HEK293 (cell line): ENCODE data around the gene GNAS.

Experiments used
- CTCF ChIA-PET: fragments of 350-600 bp; formaldehyde crosslinking; extraction: SDS; loops from one replicate; lab custom pipeline; 2021; ENCODE audit warnings: antibody characterized with exemption; lab: Yijun Ruan, JAX
- POLR2A ChIA-PET: fragments of 300-600 bp; formaldehyde crosslinking; extraction: SDS; loops from one replicate; lab custom pipeline; 2020; ENCODE audit warnings: antibody characterized with exemption, inconsistent platforms; lab: Yijun Ruan, JAX
- H3K27ac ChIP-seq: fragments of 200-500 bp; sonication (Bioruptor generic); 2 replicates; pipeline ENCODE4 v1.5.1; 2014; ENCODE audit warnings: low read depth, low read length, control low read depth, inconsistent platforms; ENCODE audit errors: extremely low read depth
- H3K36me3 ChIP-seq, 2 experiments: fragments of 200-500 bp in 1 of 2; sonication (Bioruptor generic) in 1 of 2; 1 replicate in 1 of 2; 2 replicates in 1 of 2; pipeline ENCODE4 v1.5.1; 2014 to 2017; ENCODE audit warnings: inconsistent platforms in 2 of 2, low read length in 2 of 2; ENCODE audit not compliant: control insufficient read depth in 2 of 2, insufficient read depth in 1 of 2
- H3K4me1 ChIP-seq: fragments of 200-500 bp; sonication (Bioruptor generic); 2 replicates; pipeline ENCODE4 v1.5.1; 2014; ENCODE audit warnings: mild to moderate bottlenecking, low read length, inconsistent platforms; ENCODE audit not compliant: control insufficient read depth, insufficient read depth
- H3K4me3 ChIP-seq: 2 replicates; pipeline ENCODE4 v1.5.1; 2011; ENCODE audit warnings: low read depth, mild to moderate bottlenecking, control low read depth, low read length, moderate library complexity
- H3K9me3 ChIP-seq: fragments of 200-500 bp; sonication (Bioruptor generic); 2 replicates; pipeline ENCODE4 v1.5.1; 2014; ENCODE audit warnings: low read depth, low read length, inconsistent platforms; ENCODE audit not compliant: control insufficient read depth, insufficient read depth
- ATF2 ChIP-seq: fragments of 450-650 bp; formaldehyde crosslinking; IDR thresholded peaks from 2 replicates; pipeline ENCODE4 v1.5.1; 2016; ENCODE audit warnings: missing biosample characterization, missing genetic modification characterization, low read depth
- FEZF1 ChIP-seq: fragments of 450-650 bp; formaldehyde crosslinking; IDR thresholded peaks from 2 replicates; pipeline ENCODE4 v1.5.1; 2016; ENCODE audit warnings: missing biosample characterization, missing genetic modification characterization
- KLF8 ChIP-seq: fragments of 450-650 bp; formaldehyde crosslinking; IDR thresholded peaks from 2 replicates; pipeline ENCODE4 v1.5.1; 2016; ENCODE audit warnings: missing biosample characterization, missing genetic modification characterization
- PRDM10 ChIP-seq: fragments of 450-650 bp; formaldehyde crosslinking; IDR thresholded peaks from 2 replicates; pipeline ENCODE4 v1.5.1; 2016; ENCODE audit warnings: missing biosample characterization, missing genetic modification characterization
- ZBTB21 ChIP-seq: fragments of 450-650 bp; formaldehyde crosslinking; IDR thresholded peaks from 2 replicates; pipeline ENCODE4 v1.5.1; 2017; ENCODE audit warnings: missing biosample characterization, missing genetic modification characterization
- ZNF10 ChIP-seq: fragments of 450-650 bp; formaldehyde crosslinking; IDR thresholded peaks from 2 replicates; pipeline ENCODE4 v1.5.1; 2017; ENCODE audit warnings: missing biosample characterization, missing genetic modification characterization
- ZNF362 ChIP-seq: fragments of 450-650 bp; formaldehyde crosslinking; IDR thresholded peaks from 2 replicates; pipeline ENCODE4 v1.5.1; 2016; ENCODE audit warnings: missing biosample characterization, missing genetic modification characterization
- ZNF514 ChIP-seq: fragments of 450-650 bp; formaldehyde crosslinking; IDR thresholded peaks from 2 replicates; pipeline ENCODE4 v1.5.1; 2016; ENCODE audit warnings: missing biosample characterization, missing genetic modification characterization
- ZNF629 ChIP-seq: fragments of 450-650 bp; formaldehyde crosslinking; IDR thresholded peaks from 2 replicates; pipeline ENCODE4 v1.5.1; 2017; ENCODE audit warnings: missing biosample characterization, missing genetic modification characterization
- ZNF660 ChIP-seq: fragments of 450-650 bp; IDR thresholded peaks from 2 replicates; pipeline ENCODE4 v1.5.1; 2018; ENCODE audit warnings: missing biosample characterization, mild to moderate bottlenecking, missing genetic modification characterization
- ZNF701 ChIP-seq: fragments of 450-650 bp; formaldehyde crosslinking; IDR thresholded peaks from 2 replicates; pipeline ENCODE4 v1.5.1; 2016; ENCODE audit warnings: missing biosample characterization, missing genetic modification characterization
- TF ChIP-seq, protein P1 (sequence below): fragments of 450-650 bp; formaldehyde crosslinking; IDR thresholded peaks from 2 replicates; pipeline ENCODE4 v1.5.1; 2017; ENCODE audit warnings: missing biosample characterization, missing genetic modification characterization

Gene GNAS

DNA sequence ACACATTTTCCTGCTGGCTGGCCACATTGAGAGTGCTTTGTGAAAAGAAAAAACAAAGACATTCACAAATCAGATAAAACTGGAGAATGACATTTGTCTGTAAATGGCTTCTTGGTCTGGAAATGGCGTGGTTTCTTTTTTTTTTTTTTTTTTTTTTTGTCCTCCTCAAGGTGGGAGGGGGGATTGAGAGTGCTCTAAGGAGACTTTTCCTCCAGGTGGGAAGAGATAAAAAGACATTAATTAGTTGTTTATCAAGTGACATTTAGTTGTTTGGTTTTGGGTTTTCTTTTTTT is 40.4 kb downstream of the GNAS start:
- POLR2A ChIA-PET, result no interaction called here
- Histone ChIP-seq H3K9me3 (no peaks in the 10 kb centered on the region), H3K4me1 (peaks cover 25% of the 10 kb centered on the region), H3K27ac (peak overlapping the region; percentile 66), H3K36me3 (peaks cover 0 to 27% of the 10 kb centered on the region in 2 experiments; a peak in 1 of 3 replicates), H3K4me3 (peak overlapping the region; percentile 86)
- TF ChIP-seq, protein P1, sequence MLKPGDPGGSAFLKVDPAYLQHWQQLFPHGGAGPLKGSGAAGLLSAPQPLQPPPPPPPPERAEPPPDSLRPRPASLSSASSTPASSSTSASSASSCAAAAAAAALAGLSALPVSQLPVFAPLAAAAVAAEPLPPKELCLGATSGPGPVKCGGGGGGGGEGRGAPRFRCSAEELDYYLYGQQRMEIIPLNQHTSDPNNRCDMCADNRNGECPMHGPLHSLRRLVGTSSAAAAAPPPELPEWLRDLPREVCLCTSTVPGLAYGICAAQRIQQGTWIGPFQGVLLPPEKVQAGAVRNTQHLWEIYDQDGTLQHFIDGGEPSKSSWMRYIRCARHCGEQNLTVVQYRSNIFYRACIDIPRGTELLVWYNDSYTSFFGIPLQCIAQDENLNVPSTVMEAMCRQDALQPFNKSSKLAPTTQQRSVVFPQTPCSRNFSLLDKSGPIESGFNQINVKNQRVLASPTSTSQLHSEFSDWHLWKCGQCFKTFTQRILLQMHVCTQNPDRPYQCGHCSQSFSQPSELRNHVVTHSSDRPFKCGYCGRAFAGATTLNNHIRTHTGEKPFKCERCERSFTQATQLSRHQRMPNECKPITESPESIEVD (tag by site-specific recombination), result 0 out of 2 replicates have a peak, but pooled peaks have one; percentile 13
- TF ChIP-seq ZNF629 (tag by site-specific recombination) (no peak), ZNF362 (peak; percentile 68; the same call in 1 of the 2 replicates)
- CTCF ChIA-PET, result no interaction called here

GRCh38 chr20:58893355-58894120 is 41.0 kb downstream of the GNAS start:
- H3K36me3 ChIP-seq, result peaks cover 0 to 32% of the 10 kb centered on the region in 2 experiments; a peak in 1 of 3 replicates
- 0 out of 2 replicates have a peak, but pooled peaks have one; percentile 25 for TF ChIP-seq ZNF660
- 0 out of 2 replicates have a peak, but pooled peaks have one; percentile 11 for TF ChIP-seq ZNF10
- TF ChIP-seq KLF8 (tag by site-specific recombination), result no peak
- no peak for TF ChIP-seq ZNF514 (tag by site-specific recombination)
- TF ChIP-seq ATF2, result peak; percentile 71
- peak; percentile 75 for TF ChIP-seq ZBTB21
- peak; percentile 62 for TF ChIP-seq FEZF1 (tag by site-specific recombination)
- peak; percentile 91 for TF ChIP-seq ZNF629 (tag by site-specific recombination)
- H3K4me1 ChIP-seq, result peaks cover 25% of the 10 kb centered on the region
- POLR2A ChIA-PET, result no interaction called here
- CTCF ChIA-PET, result no interaction called here
- H3K27ac ChIP-seq, result no peak overlapping the region; the same call in 1 of the 2 replicates
- H3K4me3 ChIP-seq, result peak overlapping the region; percentile 86
- no peaks in the 10 kb centered on the region for H3K9me3 ChIP-seq

GRCh38 chr20:58894652-58895447 is 42.3 kb downstream of the GNAS start:
- Histone ChIP-seq H3K4me3 (no peak overlapping the region), H3K9me3 (no peaks in the 10 kb centered on the region), H3K27ac (no peak overlapping the region), H3K4me1 (peaks cover 29% of the 10 kb centered on the region), H3K36me3 (peaks cover 7 to 45% of the 10 kb centered on the region in 2 experiments; a peak in 2 of 3 replicates)
- CTCF ChIA-PET, result no interaction called here
- TF ChIP-seq ZNF701 (tag by site-specific recombination) (no peak), PRDM10 (tag by site-specific recombination) (peak; percentile 58)
- TF ChIP-seq, protein P1 (tag by site-specific recombination), result peak; percentile 63; the same call in 1 of the 2 replicates
- POLR2A ChIA-PET, result no interaction called here
